HepG2 (cell line): Measurements from ENCODE around the gene TMEM217. TPM values are rescaled to one million over a fixed set of nuclear protein-coding genes. Genes with fewer than 3 reads are reported as not detected.
A peak's percentile ranks its signal among the peaks of the same experiment; 100 is the strongest.

Source experiments
- EEA1 ChIP-seq: sonication (generic); formaldehyde crosslinking; IDR thresholded peaks from 2 replicates; pipeline ENCODE4 v1.5.1; 2020; ENCODE audit warnings: mild to moderate bottlenecking, missing genetic modification reagents, borderline replicate concordance
- FOXK2 ChIP-seq: fragments of 450-650 bp; IDR thresholded peaks from 2 replicates; pipeline ENCODE4 v1.6.1; 2016
- GZF1 ChIP-seq: sonication (generic); formaldehyde crosslinking; IDR thresholded peaks from 2 replicates; pipeline ENCODE4 v1.5.1; 2020; ENCODE audit warnings: mild to moderate bottlenecking, missing genetic modification reagents
- HOXA7 ChIP-seq: sonication (generic); formaldehyde crosslinking; IDR thresholded peaks from 2 replicates; pipeline ENCODE4 v1.8.1; 2022; ENCODE audit warnings: mild to moderate bottlenecking, missing genetic modification reagents, moderate library complexity
- KLF9 ChIP-seq: IDR thresholded peaks from 2 replicates; pipeline ENCODE4 v1.6.1; 2016; ENCODE audit warnings: low read depth
- MIER3 ChIP-seq: IDR thresholded peaks from 2 replicates; pipeline ENCODE4 v1.6.1; 2016; ENCODE audit warnings: missing compliant biosample characterization, borderline replicate concordance
- PHF8 ChIP-seq: sonication (generic); formaldehyde crosslinking; IDR thresholded peaks from 2 replicates; pipeline ENCODE4 v1.5.0; 2020; ENCODE audit warnings: missing genetic modification reagents
- PRDM10 ChIP-seq: sonication (generic); formaldehyde crosslinking; IDR thresholded peaks from 2 replicates; pipeline ENCODE4 v1.4.0; 2020; ENCODE audit warnings: low read depth, missing genetic modification reagents
- REXO4 ChIP-seq: sonication (generic); formaldehyde crosslinking; IDR thresholded peaks from 2 replicates; pipeline ENCODE4 v1.8.0; 2022; ENCODE audit warnings: missing genetic modification reagents, mild to moderate bottlenecking, borderline replicate concordance
- RXRA ChIP-seq: sonication (generic); formaldehyde crosslinking; IDR thresholded peaks from 2 replicates; pipeline ENCODE4 v1.5.1; 2020; ENCODE audit warnings: missing genetic modification reagents
- SATB2 ChIP-seq: sonication (generic); formaldehyde crosslinking; IDR thresholded peaks from 2 replicates; pipeline ENCODE4 v1.5.0; 2020; ENCODE audit warnings: missing genetic modification reagents
- TAF1 ChIP-seq: sonication (generic); formaldehyde crosslinking; IDR thresholded peaks from 2 replicates; pipeline ENCODE4 v1.4.0; 2020; ENCODE audit warnings: missing genetic modification reagents
- ZEB1 ChIP-seq: IDR thresholded peaks from 2 replicates; pipeline ENCODE4 v1.6.1; 2012; ENCODE audit warnings: mild to moderate bottlenecking, low read depth, inconsistent platforms; ENCODE audit not compliant: insufficient replicate concordance
- ZNF124 ChIP-seq: sonication (generic); formaldehyde crosslinking; IDR thresholded peaks from 2 replicates; pipeline ENCODE4 v1.4.0; 2020; ENCODE audit warnings: missing genetic modification reagents
- ZNF251 ChIP-seq: sonication (generic); formaldehyde crosslinking; IDR thresholded peaks from 2 replicates; pipeline ENCODE4 v1.9.0; 2021; ENCODE audit warnings: mild to moderate bottlenecking, missing genetic modification reagents
- ZNF326 ChIP-seq: sonication (generic); formaldehyde crosslinking; IDR thresholded peaks from 2 replicates; pipeline ENCODE4 v1.4.0; 2020; ENCODE audit warnings: missing genetic modification reagents, borderline replicate concordance
- ZNF598 ChIP-seq: sonication (generic); formaldehyde crosslinking; IDR thresholded peaks from 2 replicates; pipeline ENCODE4 v1.5.1; 2020; ENCODE audit warnings: mild to moderate bottlenecking, missing genetic modification reagents, borderline replicate concordance
- ZNF704 ChIP-seq: sonication (generic); formaldehyde crosslinking; IDR thresholded peaks from 2 replicates; pipeline ENCODE4 v1.8.1; 2023; ENCODE audit warnings: mild to moderate bottlenecking, inconsistent platforms, moderate library complexity, missing genetic modification reagents, borderline replicate concordance
- ZNF800 ChIP-seq: sonication (generic); formaldehyde crosslinking; IDR thresholded peaks from 2 replicates; pipeline ENCODE4 v1.4.0; 2020; ENCODE audit warnings: missing genetic modification reagents
- polyA plus RNA-seq, 8 experiments: library from polyadenylated mRNA; depleted of rRNA in 3 of 8; stranded (reverse) in 7 of 8; unstranded in 1 of 8; fragments of >200 nt; fragmentation: Illumina TruSeq in 4 of 8; extraction: Trizol in 4 of 8; gene quantifications; 2 replicates each; pipeline versions ENCODE4 v1.2.1 to v1.2.3, GENCODE V29; 2011 to 2016; ENCODE audit warnings: low read depth in 4 of 8, missing spikeins in 1 of 8, mixed read lengths in 1 of 8; ENCODE audit not compliant: insufficient read depth in 1 of 8
- total RNA-seq, 5 experiments: library from RNA; depleted of rRNA; stranded (reverse); fragments of >200 nt; fragmentation: Illumina TruSeq; extraction: Trizol; gene quantifications; 2 replicates each; pipeline ENCODE4 v1.2.3, GENCODE V29; 2016; ENCODE audit warnings: low read depth in 1 of 5
- TF ChIP-seq, protein P1 (sequence below): sonication (generic); formaldehyde crosslinking; IDR thresholded peaks from 2 replicates; pipeline ENCODE4 v1.8.1; 2023; ENCODE audit warnings: missing genetic modification reagents, inconsistent platforms, borderline replicate concordance

The TMEM217 gene
- total and polyA plus RNA-seq, 2 of the 13 experiments (the other 11 are each of a cell fraction or from before 2014, with no cell fraction given) = 2.3 to 3.4 TPM

DNA sequence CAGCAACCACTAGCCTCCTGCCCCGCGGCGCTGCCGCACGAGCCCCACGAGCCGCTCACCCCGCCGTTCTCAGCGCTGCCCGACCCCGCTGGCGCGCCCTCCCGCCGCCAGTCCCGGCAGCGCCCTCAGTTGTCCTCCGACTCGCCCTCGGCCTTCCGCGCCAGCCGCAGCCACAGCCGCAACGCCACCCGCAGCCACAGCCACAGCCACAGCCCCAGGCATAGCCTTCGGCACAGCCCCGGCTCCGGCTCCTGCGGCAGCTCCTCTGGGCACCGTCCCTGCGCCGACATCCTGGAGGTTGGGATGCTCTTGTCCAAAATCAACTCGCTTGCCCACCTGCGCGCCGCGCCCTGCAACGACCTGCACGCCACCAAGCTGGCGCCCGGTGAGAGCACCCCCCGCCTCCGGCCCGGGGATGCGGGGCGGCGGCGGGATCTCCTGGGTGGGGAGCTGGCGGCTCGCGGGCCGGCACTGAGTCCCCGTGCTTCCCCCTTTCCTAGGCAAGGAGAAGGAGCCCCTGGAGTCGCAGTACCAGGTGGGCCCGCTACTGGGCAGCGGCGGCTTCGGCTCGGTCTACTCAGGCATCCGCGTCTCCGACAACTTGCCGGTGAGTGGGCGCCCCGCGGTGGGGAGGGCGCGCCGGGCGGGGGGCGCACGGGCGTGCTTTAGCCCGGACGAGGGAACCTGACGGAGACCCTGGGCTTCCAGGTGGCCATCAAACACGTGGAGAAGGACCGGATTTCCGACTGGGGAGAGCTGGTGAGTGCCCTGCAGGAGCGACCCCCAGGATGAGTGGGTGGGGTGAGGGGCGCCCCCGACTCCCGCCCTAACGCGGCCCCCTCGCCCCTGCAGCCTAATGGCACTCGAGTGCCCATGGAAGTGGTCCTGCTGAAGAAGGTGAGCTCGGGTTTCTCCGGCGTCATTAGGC, 87.4 kb downstream of the TMEM217 start (continued):
- TF ChIP-seq REXO4 (CRISPR knock-in tag) (no peak), ZNF598 (CRISPR knock-in tag) (no peak), GZF1 (CRISPR knock-in tag) (no peak; the same call in 1 of the 2 replicates), TAF1 (CRISPR knock-in tag) (peak; percentile 49), FOXK2 (no peak), ZNF704 (CRISPR knock-in tag) (no peak), ZNF800 (no peak), ZEB1 (no peak), RXRA (CRISPR knock-in tag) (0 out of 2 replicates have a peak, but pooled peaks have one; percentile 25), EEA1 (CRISPR knock-in tag) (no peak; the same call in 1 of the 2 replicates), ZNF251 (CRISPR knock-in tag) (no peak), ZNF124 (no peak), PHF8 (CRISPR knock-in tag) (no peak; the same call in none of the 2 replicates), MIER3 (CRISPR knock-in tag) (no peak), PRDM10 (CRISPR knock-in tag) (no peak), KLF9 (no peak; the same call in 1 of the 2 replicates), ZNF326 (no peak), SATB2 (CRISPR knock-in tag) (no peak; the same call in 1 of the 2 replicates), HOXA7 (peak; percentile 19; the same call in 1 of the 2 replicates)
- TF ChIP-seq, protein P1, sequence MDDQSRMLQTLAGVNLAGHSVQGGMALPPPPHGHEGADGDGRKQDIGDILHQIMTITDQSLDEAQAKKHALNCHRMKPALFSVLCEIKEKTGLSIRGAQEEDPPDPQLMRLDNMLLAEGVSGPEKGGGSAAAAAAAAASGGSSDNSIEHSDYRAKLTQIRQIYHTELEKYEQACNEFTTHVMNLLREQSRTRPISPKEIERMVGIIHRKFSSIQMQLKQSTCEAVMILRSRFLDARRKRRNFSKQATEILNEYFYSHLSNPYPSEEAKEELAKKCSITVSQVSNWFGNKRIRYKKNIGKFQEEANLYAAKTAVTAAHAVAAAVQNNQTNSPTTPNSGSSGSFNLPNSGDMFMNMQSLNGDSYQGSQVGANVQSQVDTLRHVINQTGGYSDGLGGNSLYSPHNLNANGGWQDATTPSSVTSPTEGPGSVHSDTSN = no peak
